Thyroid gland (tissue), 4 donors: ENCODE results near the gene UBE2QL1.

Experiments
- CTCF ChIP-seq, 6 experiments: fragments of 200-600 bp in 3 of 6; fragments of 450-650 bp in 3 of 6; sonication (generic) in 3 of 6; IDR thresholded peaks; one replicate each; pipeline ENCODE4 v1.5.1; 2016 to 2019; ENCODE audit warnings: antibody characterized with exemption in 6 of 6, mild to moderate bottlenecking in 2 of 6, inconsistent platforms in 1 of 6, moderate library complexity in 1 of 6
- POLR2A ChIP-seq, 2 donors: fragments of 450-650 bp; IDR thresholded peaks; one replicate each; pipeline ENCODE4 v1.6.1; 2017; ENCODE audit warnings: antibody characterized with exemption in 2 of 2, mild to moderate bottlenecking in 2 of 2, moderate library complexity in 1 of 2

GRCh38 chr5:6518298-6519057, 69.8 kb downstream of the UBE2QL1 start:
- TF ChIP-seq CTCF (IDR thresholded peaks at IDR 0.05), result no peak
- TF ChIP-seq POLR2A (IDR thresholded peaks at IDR 0.05), result no peak
